Measurements from ENCODE around the gene SAGE1. TPM values are rescaled to one million over a fixed set of nuclear protein-coding genes. Genes with fewer than 3 reads are reported as not detected.

SAGE1 gene
- total RNA-seq, 2 experiments from 2014 or later: not detected

GRCh38 chrX:135931644-135932487 is 38.4 kb downstream of the SAGE1 start:
- peak in 13 of 14 experiments; percentile 2 to 56 (median 20) for DNase-seq
- no peak overlapping the region for H3K27ac ChIP-seq (ENCODE audit: low read depth in 1 of 2, low read length in 2 of 2)
- no peaks in the 10 kb centered on the region for H3K36me3 ChIP-seq (ENCODE audit: insufficient read depth, low read length)
- H3K27me3 ChIP-seq (ENCODE audit: control insufficient read depth in 1 of 2, insufficient read depth in 2 of 2, low read length in 2 of 2): no peaks in the 10 kb centered on the region
- H3K4me3 ChIP-seq (ENCODE audit: low read length): no peak overlapping the region
- ATAC-seq (ENCODE audit: poor library complexity): no peak
- no peaks in the 10 kb centered on the region for H3K4me1 ChIP-seq (ENCODE audit: insufficient read depth, low read length)
- ChIA-PET CTCF (no interaction called here), POLR2A (no interaction called here)
- Mint-ChIP-seq H3K27ac (no peak overlapping the region), H3K9me3 (no peaks in the 10 kb centered on the region), H3K36me3 (ENCODE audit: low read depth) (no peaks in the 10 kb centered on the region), H3K27me3 (no peaks in the 10 kb centered on the region), H3K4me3 (no peak overlapping the region), H3K4me1 (ENCODE audit: low read depth) (no peaks in the 10 kb centered on the region)
- H3K9me3 ChIP-seq (ENCODE audit: control insufficient read depth in 1 of 2, insufficient read depth in 1 of 2, low read length in 2 of 2): no peaks in the 10 kb centered on the region
- TF ChIP-seq CTCF (IDR thresholded peaks at IDR 0.05): peak; percentile 63
- intact Hi-C loops (cut with DNase I, micrococcal nuclease): loop anchor here (5.0 kb wide), 1 partner anchor 450 kb away; no protein-coding TSS in a partner anchor

GRCh38 chrX:135944486-135944885 is 51.0 kb downstream of the SAGE1 start:
- no peak overlapping the region for H3K4me3 ChIP-seq (ENCODE audit: low read length)
- TF ChIP-seq CTCF (IDR thresholded peaks at IDR 0.05): no peak
- H3K36me3 ChIP-seq (ENCODE audit: insufficient read depth, low read length): no peaks in the 10 kb centered on the region
- POLR2A ChIA-PET: no interaction called here
- H3K27ac Mint-ChIP-seq: no peak overlapping the region
- peaks cover 7% of the 10 kb centered on the region for H3K36me3 Mint-ChIP-seq (ENCODE audit: low read depth)
- intact Hi-C loops (cut with DNase I, micrococcal nuclease): no loop called here
- no peaks in the 10 kb centered on the region for H3K27me3 Mint-ChIP-seq
- DNase-seq (no peak), ATAC-seq (ENCODE audit: poor library complexity) (no peak)
- no peaks in the 10 kb centered on the region for H3K27me3 ChIP-seq (ENCODE audit: control insufficient read depth in 1 of 2, insufficient read depth in 2 of 2, low read length in 2 of 2)
- H3K4me1 Mint-ChIP-seq (ENCODE audit: low read depth): no peaks in the 10 kb centered on the region
- H3K27ac ChIP-seq (ENCODE audit: low read depth in 1 of 2, low read length in 2 of 2): no peak overlapping the region
- H3K9me3 ChIP-seq (ENCODE audit: control insufficient read depth in 1 of 2, insufficient read depth in 1 of 2, low read length in 2 of 2): peaks cover 0 to 5% of the 10 kb centered on the region in 2 experiments
- CTCF ChIA-PET: no interaction called here
- no peaks in the 10 kb centered on the region for H3K9me3 Mint-ChIP-seq
- no peaks in the 10 kb centered on the region for H3K4me1 ChIP-seq (ENCODE audit: insufficient read depth, low read length)
- no peak overlapping the region for H3K4me3 Mint-ChIP-seq

- Mint-ChIP-seq H3K4me3 (no peak overlapping the region), H3K27ac (no peak overlapping the region), H3K9me3 (no peaks in the 10 kb centered on the region), H3K36me3 (ENCODE audit: low read depth) (no peaks in the 10 kb centered on the region), H3K4me1 (ENCODE audit: low read depth) (no peaks in the 10 kb centered on the region), H3K27me3 (no peaks in the 10 kb centered on the region)
- Histone ChIP-seq H3K27ac (ENCODE audit: low read depth in 1 of 2, low read length in 2 of 2) (no peak overlapping the region), H3K9me3 (ENCODE audit: control insufficient read depth in 1 of 2, insufficient read depth in 1 of 2, low read length in 2 of 2) (no peaks in the 10 kb centered on the region), H3K4me3 (ENCODE audit: low read length) (no peak overlapping the region), H3K27me3 (ENCODE audit: control insufficient read depth in 1 of 2, insufficient read depth in 2 of 2, low read length in 2 of 2) (no peaks in the 10 kb centered on the region), H3K36me3 (ENCODE audit: insufficient read depth, low read length) (no peaks in the 10 kb centered on the region), H3K4me1 (ENCODE audit: insufficient read depth, low read length) (no peaks in the 10 kb centered on the region)
- intact Hi-C loops (cut with DNase I, micrococcal nuclease): no loop called here
- ChIA-PET CTCF (no interaction called here), POLR2A (no interaction called here)
- ATAC-seq (ENCODE audit: poor library complexity) (no peak), DNase-seq (no peak)
- no peak for TF ChIP-seq CTCF (IDR thresholded peaks at IDR 0.05)
Measured at GRCh38 chrX:135951291-135951690, 57.8 kb downstream of the SAGE1 start.

Other genes with a start within 250 kb of the SAGE1 start
- gene CT45A1, start 180.1 kb upstream of the SAGE1 start, total RNA-seq: not detected
- not detected for gene CT45A3, start 125.5 kb upstream of the SAGE1 start, total RNA-seq
- not detected for gene CT45A5, start 108.2 kb upstream of the SAGE1 start, total RNA-seq
- not detected for gene CT45A6, start 90.9 kb upstream of the SAGE1 start, total RNA-seq
- not detected for gene CT45A2, start 73.7 kb upstream of the SAGE1 start, total RNA-seq
- gene CT45A7, start 56.4 kb upstream of the SAGE1 start, total RNA-seq: not detected
- gene CT45A8, start 39.2 kb upstream of the SAGE1 start, total RNA-seq: not detected
- gene CT45A9, start 21.9 kb upstream of the SAGE1 start, total RNA-seq: not detected
- gene CT45A10, start 272 bp upstream of the SAGE1 start, total RNA-seq: not detected
- 10 to 100 TPM; 36.4 to 37.0 TPM for gene MMGT1, start 80.3 kb downstream of the SAGE1 start, total RNA-seq
- gene SLC9A6, start 91.7 kb downstream of the SAGE1 start, total RNA-seq: 10 to 100 TPM; 17.8 to 20.0 TPM

Measured in CD4-positive, alpha-beta T cell (primary cell).